Measurements from ENCODE around the gene RPS17.

The RPS17 gene

GRCh38 chr15:82538961-82539690 lies 1.1 kb downstream of the RPS17 start:
- TF ChIP-seq GLIS3 (CRISPR knock-in tag; IDR thresholded peaks at IDR 0.05) = no peak
- no peak for ATAC-seq

- ATAC-seq = no peak
- no peak for TF ChIP-seq TCF4 (CRISPR knock-in tag; IDR thresholded peaks at IDR 0.05; ENCODE audit: borderline replicate concordance)
- no peak for TF ChIP-seq ARNTL (CRISPR knock-in tag; IDR thresholded peaks at IDR 0.05; ENCODE audit: borderline replicate concordance, low read depth)
- TF ChIP-seq PPARA (CRISPR knock-in tag; IDR thresholded peaks at IDR 0.05; ENCODE audit: borderline replicate concordance) = no peak
- no peak for TF ChIP-seq ZNF8 (CRISPR knock-in tag; IDR thresholded peaks at IDR 0.05)
- TF ChIP-seq PATZ1 (CRISPR knock-in tag; IDR thresholded peaks at IDR 0.05; ENCODE audit: borderline replicate concordance) = no peak
- no peak for TF ChIP-seq ZFP30 (CRISPR knock-in tag; IDR thresholded peaks at IDR 0.05)
- TF ChIP-seq ISL1 (CRISPR knock-in tag; IDR thresholded peaks at IDR 0.05) = no peak
- TF ChIP-seq CREB5 (CRISPR knock-in tag; IDR thresholded peaks at IDR 0.05; ENCODE audit: low read depth) = no peak
- no peak for TF ChIP-seq SNAI2 (CRISPR knock-in tag; IDR thresholded peaks at IDR 0.05)
- TF ChIP-seq OSR1 (CRISPR knock-in tag; IDR thresholded peaks at IDR 0.05) = no peak
- TF ChIP-seq CSDC2 (CRISPR knock-in tag; IDR thresholded peaks at IDR 0.05) = no peak
- TF ChIP-seq TOX (CRISPR knock-in tag; IDR thresholded peaks at IDR 0.05; ENCODE audit: borderline replicate concordance) = no peak
- TF ChIP-seq CSRNP3 (CRISPR knock-in tag; IDR thresholded peaks at IDR 0.05) = no peak
Observed at GRCh38 chr15:82537351-82537908, 2.8 kb downstream of the RPS17 start.

GRCh38 chr15:82536409-82537350 lies 3.6 kb downstream of the RPS17 start:
- no peak for ATAC-seq
- TF ChIP-seq BACH2 (CRISPR knock-in tag; IDR thresholded peaks at IDR 0.05; ENCODE audit: borderline replicate concordance) (no peak), POU6F1 (CRISPR knock-in tag; IDR thresholded peaks at IDR 0.05; ENCODE audit: borderline replicate concordance, low read depth) (no peak), PATZ1 (CRISPR knock-in tag; IDR thresholded peaks at IDR 0.05; ENCODE audit: borderline replicate concordance) (no peak), CREB5 (CRISPR knock-in tag; IDR thresholded peaks at IDR 0.05; ENCODE audit: low read depth) (no peak), PPARA (CRISPR knock-in tag; IDR thresholded peaks at IDR 0.05; ENCODE audit: borderline replicate concordance) (no peak), ISL1 (CRISPR knock-in tag; IDR thresholded peaks at IDR 0.05) (no peak), ZC3H10 (CRISPR knock-in tag; IDR thresholded peaks at IDR 0.05) (no peak), TSHZ2 (CRISPR knock-in tag; IDR thresholded peaks at IDR 0.05) (no peak), TCF4 (CRISPR knock-in tag; IDR thresholded peaks at IDR 0.05; ENCODE audit: borderline replicate concordance) (no peak), CSDC2 (CRISPR knock-in tag; IDR thresholded peaks at IDR 0.05) (no peak), OSR1 (CRISPR knock-in tag; IDR thresholded peaks at IDR 0.05) (no peak), ZNF70 (CRISPR knock-in tag; IDR thresholded peaks at IDR 0.05) (no peak), TOX (CRISPR knock-in tag; IDR thresholded peaks at IDR 0.05; ENCODE audit: borderline replicate concordance) (no peak), CSRNP3 (CRISPR knock-in tag; IDR thresholded peaks at IDR 0.05) (no peak), ZFP30 (CRISPR knock-in tag; IDR thresholded peaks at IDR 0.05) (no peak)
